ENCODE measurements around the gene RPAP3. TPM values are rescaled to one million over a fixed set of nuclear protein-coding genes. Genes with fewer than 3 reads are reported as not detected.

The RPAP3 gene
- total RNA-seq, 4 donors from 2014 or later = 6.8 to 13.0 (median 7.9) TPM

- H3K4me3 ChIP-seq (ENCODE audit: low read depth, poor library complexity, severe bottlenecking) = no peak overlapping the region
- WGBS, 2 donors = 69 to 96% methylated on average over 1 of the region's 1 CpG
- intact Hi-C loops (cut with DNase I; ENCODE audit: low total_unique reads) = no loop called here
- TF ChIP-seq CTCF (IDR thresholded peaks at IDR 0.05) (no peak), POLR2A (IDR thresholded peaks at IDR 0.05) (no peak)
- no peak for DNase-seq (ENCODE audit: low spot score in 2 of 2)
These were observed 83.9 kb downstream of the RPAP3 start for GRCh38 chr12:47621960-47622359.

GRCh38 chr12:47617476-47617875 is 88.4 kb downstream of the RPAP3 start:
- H3K4me3 ChIP-seq (ENCODE audit: low read depth, poor library complexity, severe bottlenecking) = no peak overlapping the region
- intact Hi-C loops (cut with DNase I; ENCODE audit: low total_unique reads) = no loop called here
- TF ChIP-seq CTCF (IDR thresholded peaks at IDR 0.05) (no peak), POLR2A (IDR thresholded peaks at IDR 0.05) (no peak)
- DNase-seq (ENCODE audit: low spot score in 2 of 2) = no peak
- 75 to 87% methylated on average over 4 of the region's 4 CpGs for WGBS, 2 donors

GRCh38 chr12:47616440-47616839 is 89.4 kb downstream of the RPAP3 start:
- intact Hi-C loops (cut with DNase I; ENCODE audit: low total_unique reads) = no loop called here
- TF ChIP-seq POLR2A (IDR thresholded peaks at IDR 0.05) (no peak), CTCF (IDR thresholded peaks at IDR 0.05) (no peak)
- WGBS, 2 donors = 90 to 91% methylated on average over 1 of the region's 1 CpG
- no peak for DNase-seq (ENCODE audit: low spot score in 2 of 2)
- no peak overlapping the region for H3K4me3 ChIP-seq (ENCODE audit: low read depth, poor library complexity, severe bottlenecking)

GRCh38 chr12:47615711-47616110 is 90.1 kb downstream of the RPAP3 start:
- intact Hi-C loops (cut with DNase I; ENCODE audit: low total_unique reads) = no loop called here
- H3K4me3 ChIP-seq (ENCODE audit: low read depth, poor library complexity, severe bottlenecking) = no peak overlapping the region
- DNase-seq (ENCODE audit: low spot score in 2 of 2) = no peak
- no peak for TF ChIP-seq CTCF (IDR thresholded peaks at IDR 0.05)
- no peak for TF ChIP-seq POLR2A (IDR thresholded peaks at IDR 0.05)

- intact Hi-C loops (cut with DNase I; ENCODE audit: low total_unique reads) = no loop called here
- no peak overlapping the region for H3K4me3 ChIP-seq (ENCODE audit: low read depth, poor library complexity, severe bottlenecking)
- 54 to 57% methylated on average over 2 of the region's 2 CpGs for WGBS, 2 donors
- no peak for DNase-seq (ENCODE audit: low spot score in 2 of 2)
- TF ChIP-seq POLR2A (IDR thresholded peaks at IDR 0.05) = no peak
- no peak for TF ChIP-seq CTCF (IDR thresholded peaks at IDR 0.05)
These were observed 91.3 kb downstream of the RPAP3 start for GRCh38 chr12:47614521-47614920.

GRCh38 chr12:47612953-47613352 is 92.9 kb downstream of the RPAP3 start:
- intact Hi-C loops (cut with DNase I; ENCODE audit: low total_unique reads) = no loop called here
- DNase-seq (ENCODE audit: low spot score in 2 of 2) = no peak
- 75 to 94% methylated on average over 1 of the region's 1 CpG for WGBS, 2 donors
- TF ChIP-seq POLR2A (IDR thresholded peaks at IDR 0.05) (no peak), CTCF (IDR thresholded peaks at IDR 0.05) (no peak)
- H3K4me3 ChIP-seq (ENCODE audit: low read depth, poor library complexity, severe bottlenecking) = no peak overlapping the region
